ENCODE measurements around the gene FBXW9. TPM values are rescaled to one million over a fixed set of nuclear protein-coding genes. Genes with fewer than 3 reads are reported as not detected.
A peak's percentile ranks its signal among the peaks of the same experiment; 100 is the strongest.

FBXW9 gene
- 6.0 TPM for total RNA-seq
- long read RNA-seq, transcript FBXW9-201 (10 exons, 1,738 nt): major isoform, 15 of 18 reads
- long read RNA-seq, partial matches to known transcripts: 0 of 18 reads
- long read RNA-seq, other reads (novel, unspliced or antisense): 3 of 18 reads

DNA sequence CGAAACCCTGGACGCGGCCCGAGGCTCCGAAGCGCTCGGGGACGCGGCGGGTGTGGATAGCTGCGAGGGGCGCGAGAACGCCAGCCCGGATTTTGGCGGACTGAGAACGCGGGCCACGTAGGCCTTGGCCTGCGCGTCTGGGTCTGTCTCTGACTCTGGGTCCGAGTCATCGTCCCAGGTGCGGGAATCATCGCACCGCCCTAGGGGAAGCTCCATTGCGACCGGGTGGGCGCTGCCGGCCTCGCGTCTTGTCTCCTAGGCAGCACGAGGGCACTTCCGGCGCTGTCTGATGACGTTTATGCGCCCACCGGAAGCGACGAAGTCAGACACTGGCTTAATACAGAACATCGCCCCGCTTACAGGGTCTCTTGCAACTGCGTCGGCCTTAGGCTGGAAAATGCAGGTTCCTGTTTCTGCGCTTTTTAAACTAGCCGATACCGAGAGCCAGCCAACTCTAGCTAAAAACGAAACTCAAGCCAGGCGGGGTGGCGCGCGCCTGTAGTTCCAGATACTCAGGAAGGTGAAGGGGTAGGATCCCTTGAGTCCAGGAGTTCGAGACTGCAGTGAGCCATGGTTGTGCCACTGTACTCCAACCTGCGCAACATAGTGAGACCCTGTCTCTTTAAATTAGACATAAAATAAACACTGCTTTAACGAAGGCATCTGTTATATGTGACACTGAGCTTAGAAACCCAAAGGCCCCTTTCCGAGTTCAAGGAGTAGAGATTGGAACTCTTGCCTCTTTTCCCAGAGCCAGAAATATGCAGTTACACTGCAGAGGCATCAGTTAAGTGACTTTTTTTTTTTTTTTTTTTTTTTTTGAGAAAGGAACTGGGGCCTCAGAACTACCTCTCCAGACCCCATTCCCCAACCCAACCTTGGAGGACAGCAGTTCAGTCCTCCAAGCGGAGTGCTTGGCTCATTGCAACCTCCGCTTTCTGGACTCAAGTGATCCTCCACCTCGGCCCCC lies at the start of gene FBXW9:
FBXW9 (minus strand) TSS at position 266 of the 970 bp plus-strand sequence; CDS start at position 216, 50 bp downstream.
- intact Hi-C loops (cut with DNase I): no loop called here
- no peaks in the 10 kb centered on the region for H3K27me3 ChIP-seq (ENCODE audit: low read depth)
- peaks cover 20% of the 10 kb centered on the region for H3K4me1 ChIP-seq
- ATAC-seq: peak; percentile 94 to 95
- peak within 1 kb of the TSS; percentile 89 for H3K27ac ChIP-seq
- TF ChIP-seq, protein P1, sequence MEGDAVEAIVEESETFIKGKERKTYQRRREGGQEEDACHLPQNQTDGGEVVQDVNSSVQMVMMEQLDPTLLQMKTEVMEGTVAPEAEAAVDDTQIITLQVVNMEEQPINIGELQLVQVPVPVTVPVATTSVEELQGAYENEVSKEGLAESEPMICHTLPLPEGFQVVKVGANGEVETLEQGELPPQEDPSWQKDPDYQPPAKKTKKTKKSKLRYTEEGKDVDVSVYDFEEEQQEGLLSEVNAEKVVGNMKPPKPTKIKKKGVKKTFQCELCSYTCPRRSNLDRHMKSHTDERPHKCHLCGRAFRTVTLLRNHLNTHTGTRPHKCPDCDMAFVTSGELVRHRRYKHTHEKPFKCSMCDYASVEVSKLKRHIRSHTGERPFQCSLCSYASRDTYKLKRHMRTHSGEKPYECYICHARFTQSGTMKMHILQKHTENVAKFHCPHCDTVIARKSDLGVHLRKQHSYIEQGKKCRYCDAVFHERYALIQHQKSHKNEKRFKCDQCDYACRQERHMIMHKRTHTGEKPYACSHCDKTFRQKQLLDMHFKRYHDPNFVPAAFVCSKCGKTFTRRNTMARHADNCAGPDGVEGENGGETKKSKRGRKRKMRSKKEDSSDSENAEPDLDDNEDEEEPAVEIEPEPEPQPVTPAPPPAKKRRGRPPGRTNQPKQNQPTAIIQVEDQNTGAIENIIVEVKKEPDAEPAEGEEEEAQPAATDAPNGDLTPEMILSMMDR (IDR thresholded peaks at IDR 0.05): no peak
- peak; percentile 96 for DNase-seq
- H3K36me3 ChIP-seq: peaks cover 28% of the 10 kb centered on the region
- H3K9me3 ChIP-seq: no peaks in the 10 kb centered on the region
- peak within 1 kb of the TSS; percentile 97 for H3K4me3 ChIP-seq

DNA sequence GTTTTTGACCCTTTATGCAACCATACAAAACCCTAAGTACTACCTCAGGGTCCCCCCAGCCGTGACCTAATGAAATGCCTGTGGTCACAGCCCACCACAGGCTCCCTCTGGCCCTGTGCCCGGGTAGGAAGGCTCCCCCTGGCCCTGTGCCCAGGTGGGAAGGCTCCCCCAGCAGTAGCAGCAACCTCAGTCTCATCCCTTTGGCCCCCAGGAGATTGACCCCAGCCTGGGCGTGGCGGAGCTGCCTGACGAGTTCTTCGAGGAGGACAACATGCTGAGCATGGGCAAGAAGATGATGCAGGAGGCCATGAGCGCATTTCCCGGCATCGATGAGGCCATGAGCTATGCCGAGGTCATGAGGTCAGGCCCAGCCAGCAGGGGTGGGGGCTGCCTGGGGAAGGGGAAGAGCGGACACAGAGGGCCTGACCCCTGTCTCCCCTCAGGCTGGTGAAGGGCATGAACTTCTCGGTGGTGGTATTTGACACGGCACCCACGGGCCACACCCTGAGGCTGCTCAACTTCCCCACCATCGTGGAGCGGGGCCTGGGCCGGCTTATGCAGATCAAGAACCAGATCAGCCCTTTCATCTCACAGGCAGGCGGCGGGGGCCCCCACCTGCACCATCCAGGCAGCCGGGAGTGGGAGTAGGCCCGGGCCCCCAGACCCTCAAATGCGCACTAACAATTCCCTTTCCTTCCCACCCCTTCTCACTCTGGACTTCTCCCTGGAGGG lies 48.9 kb upstream of the FBXW9 start:
- DNase-seq (no peak), ATAC-seq (peak in 1 of 2 donors; percentile 12)
- H3K27ac ChIP-seq: no peak overlapping the region
- H3K27me3 ChIP-seq (ENCODE audit: low read depth): peaks cover 12% of the 10 kb centered on the region
- TF ChIP-seq, protein P1 (IDR thresholded peaks at IDR 0.05): no peak
- H3K36me3 ChIP-seq: peaks cover 70% of the 10 kb centered on the region
- peaks cover 6% of the 10 kb centered on the region for H3K4me1 ChIP-seq
- intact Hi-C loops (cut with DNase I): no loop called here
- no peak overlapping the region for H3K4me3 ChIP-seq
- peaks cover 4% of the 10 kb centered on the region for H3K9me3 ChIP-seq

DNA sequence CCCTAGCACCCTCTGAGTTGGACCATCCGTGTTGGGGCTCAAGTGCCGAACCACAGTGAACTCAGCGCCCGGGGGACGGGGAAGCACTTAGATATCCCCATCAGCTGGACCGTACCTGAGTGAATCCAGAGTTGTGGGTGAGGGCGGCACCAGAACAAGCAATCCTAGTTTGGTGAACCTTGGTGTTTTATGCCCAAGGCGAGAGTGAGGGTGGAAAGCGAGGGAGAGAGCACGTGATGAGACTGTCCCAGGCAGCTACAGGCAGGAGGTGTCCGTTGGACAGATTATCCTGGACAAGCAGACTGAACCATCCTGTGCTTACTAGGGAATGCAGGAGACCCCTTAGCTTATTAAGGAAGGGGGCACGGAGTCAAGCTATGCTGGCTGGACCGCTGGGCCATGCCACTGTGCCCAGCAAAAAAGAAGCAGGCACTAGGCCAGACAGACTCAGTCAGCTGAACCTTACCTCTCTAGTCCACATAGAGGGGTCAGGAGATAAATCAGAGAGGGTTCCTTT lies 41.5 kb upstream of the FBXW9 start:
- ATAC-seq (no peak), DNase-seq (no peak)
- Histone ChIP-seq H3K4me1 (peaks cover 31% of the 10 kb centered on the region), H3K27ac (peak overlapping the region; percentile 97), H3K27me3 (ENCODE audit: low read depth) (no peaks in the 10 kb centered on the region), H3K4me3 (peak overlapping the region; percentile 93), H3K9me3 (no peaks in the 10 kb centered on the region), H3K36me3 (peaks cover 41% of the 10 kb centered on the region)
- TF ChIP-seq, protein P1 (IDR thresholded peaks at IDR 0.05): no peak
- intact Hi-C loops (cut with DNase I): no loop called here

DNA sequence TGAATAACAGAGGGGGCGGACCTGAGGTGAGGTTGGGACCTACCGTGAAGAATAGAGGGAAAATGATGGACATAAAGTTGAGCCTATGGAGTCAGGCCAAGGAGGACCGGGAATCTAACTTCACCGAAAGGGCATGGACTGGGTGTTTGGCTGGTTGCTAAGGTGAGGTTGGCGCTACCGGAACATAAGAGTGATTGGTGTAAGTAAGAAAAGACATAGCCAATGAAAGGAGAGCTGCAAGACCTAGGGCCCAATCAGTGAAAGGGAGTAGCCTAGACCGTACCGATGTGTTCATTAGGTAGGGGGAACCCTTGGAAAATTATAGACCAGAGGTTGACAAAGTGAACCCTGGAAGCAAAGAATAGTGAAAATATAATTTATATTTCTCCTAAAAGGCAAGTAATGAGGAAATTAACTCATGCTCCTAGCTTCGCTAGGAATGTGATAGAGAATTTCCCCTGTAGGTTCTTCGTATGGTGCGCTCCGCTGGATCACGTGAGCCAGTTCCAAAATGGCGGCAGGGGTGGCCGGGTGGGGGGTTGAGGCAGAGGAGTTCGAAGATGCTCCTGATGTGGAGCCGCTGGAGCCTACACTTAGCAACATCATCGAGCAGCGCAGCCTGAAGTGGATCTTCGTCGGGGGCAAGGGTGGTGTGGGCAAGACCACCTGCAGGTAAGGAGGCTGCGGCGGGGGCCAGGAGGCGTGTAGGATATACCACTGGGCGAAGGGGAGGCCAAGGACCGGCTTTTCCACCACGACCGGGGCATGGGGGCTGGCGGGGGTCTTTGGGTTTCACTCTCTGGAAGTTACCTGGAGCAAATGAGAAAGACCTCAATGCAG lies 40.8 kb upstream of the FBXW9 start, which contains the start of gene GET3:
GET3 (plus strand) TSS at position 503 of the 840 bp plus-strand sequence; CDS start at position 512, 9 bp downstream.
- Histone ChIP-seq H3K9me3 (no peaks in the 10 kb centered on the region), H3K4me1 (peaks cover 38% of the 10 kb centered on the region), H3K36me3 (peaks cover 40% of the 10 kb centered on the region), H3K4me3 (peak within 1 kb of the TSS; percentile 93), H3K27me3 (ENCODE audit: low read depth) (no peaks in the 10 kb centered on the region), H3K27ac (peak within 1 kb of the TSS; percentile 97)
- DNase-seq (peak; percentile 89), ATAC-seq (peak; percentile 93)
- TF ChIP-seq, protein P1 (IDR thresholded peaks at IDR 0.05): no peak
- intact Hi-C loops (cut with DNase I): no loop called here
